ENCODE data around the gene SOSTDC1. TPM values are rescaled to one million over a fixed set of nuclear protein-coding genes. Genes with fewer than 3 reads are reported as not detected.
"Not testable (repeated sequence)": the region's sequence is repeated elsewhere in the genome, so short reads cannot be mapped to it uniquely, and the experiment has no call there.

SOSTDC1 gene
- total RNA-seq, 2 experiments from 2014 or later = not detected

DNA sequence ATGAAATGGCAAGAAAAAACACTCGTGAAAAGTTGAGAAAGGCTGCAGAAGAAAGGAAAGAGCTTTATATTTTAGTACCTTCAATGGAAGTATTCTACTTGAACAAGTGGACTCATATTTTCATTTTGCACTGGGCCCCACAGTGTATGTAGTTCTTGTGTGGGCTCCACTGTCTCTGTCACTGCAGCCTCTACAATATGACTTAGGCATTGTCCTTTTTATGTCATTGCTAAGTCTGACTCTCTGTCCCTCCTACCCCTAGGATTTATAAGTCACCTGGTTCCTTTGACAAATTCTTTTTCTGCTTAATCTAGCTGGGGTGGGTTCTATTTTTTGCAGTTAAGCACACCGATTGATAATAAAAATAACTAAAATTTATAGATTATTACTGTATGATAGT lies 27.7 kb upstream of the SOSTDC1 start:
- no peak for DNase-seq
- H3K4me3 Mint-ChIP-seq = no peak overlapping the region
- no peaks in the 10 kb centered on the region for H3K36me3 Mint-ChIP-seq (ENCODE audit: low read depth)
- CTCF ChIA-PET = interaction anchor here (0.8 kb wide), 1 partner anchor 71 kb away, joined by 4 read pairs; no protein-coding TSS in a partner anchor
- no peak overlapping the region for H3K27ac Mint-ChIP-seq
- H3K9me3 Mint-ChIP-seq = no peaks in the 10 kb centered on the region
- H3K27me3 Mint-ChIP-seq (ENCODE audit: low read depth) = peaks cover 6% of the 10 kb centered on the region
- intact Hi-C loops (cut with micrococcal nuclease) = no loop called here
- no peaks in the 10 kb centered on the region for H3K4me1 Mint-ChIP-seq (ENCODE audit: low read depth)

DNA sequence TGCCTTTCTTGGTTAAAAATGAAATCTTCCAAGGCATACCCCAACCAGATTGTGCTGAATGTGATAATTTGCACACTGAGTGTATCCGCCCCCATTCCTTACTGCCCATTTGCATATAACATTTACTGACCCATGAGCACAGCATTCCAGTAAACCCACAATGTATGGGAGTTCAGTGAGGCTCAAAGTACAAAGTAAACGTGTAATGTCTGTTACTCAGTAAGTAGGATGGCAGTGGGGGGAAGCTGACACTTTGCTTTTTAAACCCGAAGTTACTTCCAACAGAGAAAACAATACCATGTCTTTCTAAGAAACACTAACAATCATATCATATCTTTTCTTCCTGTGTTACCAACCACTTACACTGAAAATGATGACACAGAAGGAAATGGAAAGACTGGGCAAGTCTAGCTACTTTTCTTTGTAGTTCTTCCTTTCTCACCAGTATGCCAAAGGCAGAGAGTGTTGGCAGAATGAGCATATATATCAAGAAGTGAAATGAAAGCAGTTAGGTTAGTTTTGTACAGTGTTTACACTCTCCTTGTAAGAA lies 27.1 kb upstream of the SOSTDC1 start:
- H3K9me3 Mint-ChIP-seq = no peaks in the 10 kb centered on the region
- intact Hi-C loops (cut with micrococcal nuclease) = no loop called here
- H3K27me3 Mint-ChIP-seq (ENCODE audit: low read depth) = peaks cover 6% of the 10 kb centered on the region
- no peak overlapping the region for H3K4me3 Mint-ChIP-seq
- no peak for DNase-seq
- no peak overlapping the region for H3K27ac Mint-ChIP-seq
- no peaks in the 10 kb centered on the region for H3K4me1 Mint-ChIP-seq (ENCODE audit: low read depth)
- no peaks in the 10 kb centered on the region for H3K36me3 Mint-ChIP-seq (ENCODE audit: low read depth)
- CTCF ChIA-PET = no interaction called here

DNA sequence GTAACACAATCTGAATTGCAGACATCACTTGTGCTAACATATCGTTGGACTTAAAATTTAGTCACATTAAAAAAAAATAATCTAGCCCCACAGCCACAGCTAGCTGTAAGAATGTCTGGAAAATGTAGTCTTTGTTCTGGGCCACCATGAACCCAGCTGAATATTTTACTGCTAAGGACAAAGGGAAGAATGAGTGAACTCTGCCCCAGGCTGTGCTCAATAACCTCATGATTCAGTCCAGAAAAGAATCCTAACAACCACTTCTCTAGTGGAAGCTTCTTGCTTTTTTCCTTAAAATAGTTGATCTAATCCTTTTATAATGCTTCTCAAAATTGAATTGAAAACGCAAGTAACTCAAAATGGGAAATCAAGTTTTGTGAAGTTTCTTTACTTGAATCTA lies 25.6 kb upstream of the SOSTDC1 start:
- CTCF ChIA-PET = interaction anchor here (0.6 kb wide), 1 partner anchor 62 kb away, joined by 3 read pairs; no protein-coding TSS in a partner anchor
- Mint-ChIP-seq H3K9me3 (no peaks in the 10 kb centered on the region), H3K27ac (no peak overlapping the region), H3K4me3 (no peak overlapping the region), H3K4me1 (ENCODE audit: low read depth) (no peaks in the 10 kb centered on the region), H3K27me3 (ENCODE audit: low read depth) (peaks cover 4% of the 10 kb centered on the region), H3K36me3 (ENCODE audit: low read depth) (no peaks in the 10 kb centered on the region)
- intact Hi-C loops (cut with micrococcal nuclease) = no loop called here
- no peak for DNase-seq

DNA sequence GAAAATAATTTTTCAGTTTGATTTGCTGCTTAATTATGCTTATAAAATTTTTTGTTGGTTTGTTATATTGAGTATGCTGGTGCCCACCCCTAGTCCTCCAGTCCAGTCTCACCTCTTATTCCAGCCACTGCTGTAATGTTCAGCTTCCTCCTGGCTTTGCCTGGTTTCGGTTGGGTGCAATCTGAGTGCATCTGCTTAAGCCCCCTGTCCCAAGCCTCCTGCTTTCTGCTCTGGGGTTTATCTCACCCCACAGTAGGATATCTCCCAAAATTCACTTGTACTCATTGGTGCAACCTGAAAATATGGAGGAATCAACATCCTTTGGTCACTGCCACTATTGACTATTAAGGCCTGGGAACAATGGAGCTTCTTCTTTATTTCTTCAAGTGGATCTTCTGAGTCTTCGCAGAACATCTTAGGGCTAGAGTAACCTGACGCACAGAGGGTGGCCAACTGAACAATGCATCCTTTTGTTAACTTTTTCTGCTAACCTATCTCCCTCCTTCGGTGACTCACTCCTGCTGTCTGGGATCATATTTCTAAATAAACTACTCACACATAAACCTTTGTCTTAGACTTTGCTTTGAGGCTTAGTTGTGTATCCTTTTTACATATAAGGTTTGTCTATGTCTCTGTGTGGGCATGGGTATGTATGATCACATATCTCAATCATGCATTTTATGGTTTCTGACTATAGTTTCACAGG lies 19.1 kb upstream of the SOSTDC1 start:
- no peak for DNase-seq
- Mint-ChIP-seq H3K27me3 (ENCODE audit: low read depth) (peaks cover 4% of the 10 kb centered on the region), H3K36me3 (ENCODE audit: low read depth) (no peaks in the 10 kb centered on the region), H3K4me1 (ENCODE audit: low read depth) (no peaks in the 10 kb centered on the region), H3K4me3 (no peak overlapping the region), H3K9me3 (no peaks in the 10 kb centered on the region), H3K27ac (no peak overlapping the region)
- intact Hi-C loops (cut with micrococcal nuclease) = no loop called here
- CTCF ChIA-PET = no interaction called here

DNA sequence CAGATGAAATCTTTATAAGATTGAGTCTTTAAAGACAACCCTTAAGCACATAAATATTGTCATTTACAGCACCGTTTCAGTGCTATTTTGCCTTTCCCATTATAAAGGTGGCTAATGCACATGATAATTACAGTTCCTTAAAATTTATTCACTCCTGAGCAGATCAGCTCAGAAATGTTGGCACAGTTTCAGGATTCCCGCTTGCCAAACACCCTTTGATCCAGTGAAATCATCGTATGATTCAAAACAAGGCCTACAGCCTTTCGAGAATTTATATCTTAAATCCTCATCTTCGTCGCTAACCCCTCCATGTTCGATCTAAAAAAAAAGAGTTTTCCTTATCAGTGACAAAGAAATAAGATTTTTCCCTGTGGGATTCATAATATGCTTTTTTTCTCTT lies 14.1 kb upstream of the SOSTDC1 start:
- no peak overlapping the region for H3K4me3 Mint-ChIP-seq
- H3K9me3 Mint-ChIP-seq = no peaks in the 10 kb centered on the region
- no peak for DNase-seq
- no peaks in the 10 kb centered on the region for H3K36me3 Mint-ChIP-seq (ENCODE audit: low read depth)
- H3K27me3 Mint-ChIP-seq (ENCODE audit: low read depth) = peaks cover 6% of the 10 kb centered on the region
- intact Hi-C loops (cut with micrococcal nuclease) = no loop called here
- no peak overlapping the region for H3K27ac Mint-ChIP-seq
- CTCF ChIA-PET = no interaction called here
- H3K4me1 Mint-ChIP-seq (ENCODE audit: low read depth) = no peaks in the 10 kb centered on the region

DNA sequence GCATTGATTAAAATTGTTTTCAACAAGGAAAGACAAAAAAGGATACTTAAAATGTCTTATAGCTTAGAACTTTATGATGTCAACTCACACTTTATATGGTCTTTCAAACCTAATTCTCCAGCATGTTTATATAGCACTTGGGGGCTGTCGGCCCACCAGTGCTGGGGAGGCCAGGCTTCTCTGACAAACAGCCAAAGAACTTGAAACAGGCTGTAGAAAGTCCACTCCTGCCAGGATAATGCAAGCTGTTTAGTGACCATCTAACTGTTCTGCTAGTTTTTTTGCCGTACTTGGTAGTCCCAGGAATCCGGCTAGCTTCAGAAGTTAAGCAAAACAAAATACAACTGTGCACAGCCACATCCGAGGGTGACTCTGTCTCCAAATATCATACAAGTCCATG lies 13.6 kb upstream of the SOSTDC1 start:
- intact Hi-C loops (cut with micrococcal nuclease) = no loop called here
- H3K27ac Mint-ChIP-seq = no peak overlapping the region
- H3K4me3 Mint-ChIP-seq = no peak overlapping the region
- no peaks in the 10 kb centered on the region for H3K4me1 Mint-ChIP-seq (ENCODE audit: low read depth)
- H3K9me3 Mint-ChIP-seq = no peaks in the 10 kb centered on the region
- no peak for DNase-seq
- H3K36me3 Mint-ChIP-seq (ENCODE audit: low read depth) = no peaks in the 10 kb centered on the region
- CTCF ChIA-PET = no interaction called here
- H3K27me3 Mint-ChIP-seq (ENCODE audit: low read depth) = peaks cover 7% of the 10 kb centered on the region

DNA sequence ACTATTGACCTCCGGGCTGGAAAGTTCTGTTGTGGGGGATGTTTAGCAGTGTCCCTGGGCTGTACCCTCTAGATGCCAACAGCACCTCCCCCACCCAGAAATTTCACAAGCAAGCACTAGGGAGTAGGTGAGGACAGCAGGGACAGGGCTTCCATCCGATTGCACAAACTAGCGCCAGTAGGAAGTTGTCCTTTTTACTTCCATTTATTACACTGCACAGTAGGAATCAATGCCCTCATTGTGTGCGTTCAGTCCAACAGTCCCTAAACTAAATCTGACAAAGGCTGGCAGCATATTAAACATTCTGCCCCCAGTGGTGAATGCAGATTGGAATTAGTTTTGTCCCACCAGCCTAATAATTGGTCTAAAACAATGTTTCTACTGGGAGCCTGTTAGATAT lies 6.4 kb upstream of the SOSTDC1 start:
- intact Hi-C loops (cut with micrococcal nuclease) = no loop called here
- no peak overlapping the region for H3K4me3 Mint-ChIP-seq
- peaks cover 10% of the 10 kb centered on the region for H3K27me3 Mint-ChIP-seq (ENCODE audit: low read depth)
- no peaks in the 10 kb centered on the region for H3K36me3 Mint-ChIP-seq (ENCODE audit: low read depth)
- CTCF ChIA-PET = no interaction called here
- DNase-seq = no peak
- H3K27ac Mint-ChIP-seq = no peak overlapping the region
- no peaks in the 10 kb centered on the region for H3K9me3 Mint-ChIP-seq
- H3K4me1 Mint-ChIP-seq (ENCODE audit: low read depth) = no peaks in the 10 kb centered on the region

DNA sequence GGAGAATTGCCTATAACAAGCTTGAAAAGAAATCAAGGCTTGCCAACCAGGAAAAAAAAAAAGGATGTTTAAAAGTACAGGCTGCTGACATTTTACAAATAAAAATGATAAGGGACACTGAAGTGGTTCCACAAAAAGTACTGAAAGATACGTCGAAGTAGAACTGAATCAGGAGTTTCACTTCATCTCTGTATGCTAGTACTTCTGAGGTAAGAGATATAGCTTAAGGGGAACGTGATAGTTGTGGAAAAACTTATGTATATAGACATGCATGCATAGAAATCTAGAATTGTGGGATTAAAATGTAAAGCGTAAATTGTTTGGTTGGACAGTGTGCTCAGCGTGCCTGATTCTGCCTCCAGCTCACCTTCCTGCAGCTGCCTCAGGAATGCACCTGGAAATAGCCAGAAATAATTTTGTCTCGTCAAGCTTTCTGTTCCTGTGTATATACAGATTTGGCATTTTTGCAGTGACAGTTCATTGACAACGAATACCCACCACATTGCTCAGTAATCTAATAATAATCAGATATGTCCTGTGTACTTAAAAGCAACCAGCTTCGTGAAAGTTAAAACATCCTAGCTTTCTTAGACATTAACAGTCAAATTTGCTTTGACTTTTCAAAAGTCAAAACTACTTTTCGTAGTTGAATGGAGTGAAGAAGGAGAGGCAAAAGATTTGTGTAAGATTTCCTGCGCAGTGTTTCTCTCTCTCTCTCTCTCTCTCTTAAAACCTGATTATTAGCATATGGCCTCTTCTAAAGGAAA lies 1.4 kb downstream of the SOSTDC1 start:
- H3K27me3 Mint-ChIP-seq (ENCODE audit: low read depth) = peaks cover 6% of the 10 kb centered on the region
- no peak overlapping the region for H3K4me3 Mint-ChIP-seq
- CTCF ChIA-PET = interaction anchor here (0.5 kb wide), 1 partner anchor 129 kb away, joined by 3 read pairs; no protein-coding TSS in a partner anchor
- intact Hi-C loops (cut with micrococcal nuclease) = no loop called here
- DNase-seq = no peak
- H3K27ac Mint-ChIP-seq = no peak overlapping the region
- H3K36me3 Mint-ChIP-seq (ENCODE audit: low read depth) = no peaks in the 10 kb centered on the region
- H3K9me3 Mint-ChIP-seq = no peaks in the 10 kb centered on the region
- no peaks in the 10 kb centered on the region for H3K4me1 Mint-ChIP-seq (ENCODE audit: low read depth)

DNA sequence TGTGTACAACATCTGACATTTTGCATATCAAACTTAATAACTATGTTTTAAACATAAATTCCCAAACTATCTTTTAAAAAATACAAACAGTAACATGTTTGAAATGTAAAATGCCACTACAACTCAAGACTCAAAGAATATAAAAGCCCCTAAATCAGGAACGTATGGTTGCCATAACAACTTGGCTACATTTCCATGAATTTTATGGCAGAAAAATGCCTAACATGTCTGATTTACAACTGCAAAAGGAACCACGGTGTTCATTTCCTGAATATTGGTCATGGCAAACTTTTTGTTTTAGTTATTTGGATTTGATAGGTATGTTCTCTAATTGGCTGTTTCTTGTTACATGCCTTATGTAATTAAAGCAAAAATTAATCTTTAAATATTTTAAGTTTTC lies 2.0 kb downstream of the SOSTDC1 start:
- no peak overlapping the region for H3K4me3 Mint-ChIP-seq
- peaks cover 6% of the 10 kb centered on the region for H3K27me3 Mint-ChIP-seq (ENCODE audit: low read depth)
- H3K27ac Mint-ChIP-seq = no peak overlapping the region
- H3K9me3 Mint-ChIP-seq = no peaks in the 10 kb centered on the region
- CTCF ChIA-PET = interaction anchor here (1.1 kb wide), 1 partner anchor 31 kb away, joined by 3 read pairs; no protein-coding TSS in a partner anchor
- no peaks in the 10 kb centered on the region for H3K4me1 Mint-ChIP-seq (ENCODE audit: low read depth)
- no peaks in the 10 kb centered on the region for H3K36me3 Mint-ChIP-seq (ENCODE audit: low read depth)
- intact Hi-C loops (cut with micrococcal nuclease) = no loop called here
- no peak for DNase-seq

DNA sequence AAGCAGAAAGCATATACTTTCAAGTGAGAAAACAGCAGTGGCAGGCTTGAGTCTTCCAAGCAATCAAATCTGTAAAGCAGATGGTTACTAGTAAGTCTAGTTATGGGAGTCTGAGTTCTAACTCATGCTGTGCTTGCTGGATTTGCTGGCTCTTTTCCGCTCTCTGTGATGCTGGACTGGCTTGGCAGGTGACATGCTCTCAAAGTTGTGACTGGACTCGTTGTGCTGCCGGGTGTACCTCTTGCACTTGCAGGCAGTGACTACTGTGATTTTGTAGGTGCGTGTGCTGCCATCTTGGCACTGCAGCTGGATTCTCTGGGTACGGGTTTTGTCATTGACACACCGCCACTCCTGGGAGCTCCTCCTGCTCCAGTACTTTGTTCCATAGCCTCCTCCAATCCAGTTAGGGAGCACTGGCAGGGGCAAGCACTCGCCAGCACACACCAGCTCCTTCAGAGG lies 3.1 kb downstream of the SOSTDC1 start:
- no peaks in the 10 kb centered on the region for H3K36me3 Mint-ChIP-seq (ENCODE audit: low read depth)
- no peaks in the 10 kb centered on the region for H3K4me1 Mint-ChIP-seq (ENCODE audit: low read depth)
- H3K4me3 Mint-ChIP-seq = no peak overlapping the region
- intact Hi-C loops (cut with micrococcal nuclease) = no loop called here
- CTCF ChIA-PET = interaction anchor here (1.1 kb wide), 1 partner anchor 30 kb away, joined by 3 read pairs; no protein-coding TSS in a partner anchor
- no peaks in the 10 kb centered on the region for H3K9me3 Mint-ChIP-seq
- no peak for DNase-seq
- H3K27ac Mint-ChIP-seq = no peak overlapping the region
- peaks cover 2% of the 10 kb centered on the region for H3K27me3 Mint-ChIP-seq (ENCODE audit: low read depth)

DNA sequence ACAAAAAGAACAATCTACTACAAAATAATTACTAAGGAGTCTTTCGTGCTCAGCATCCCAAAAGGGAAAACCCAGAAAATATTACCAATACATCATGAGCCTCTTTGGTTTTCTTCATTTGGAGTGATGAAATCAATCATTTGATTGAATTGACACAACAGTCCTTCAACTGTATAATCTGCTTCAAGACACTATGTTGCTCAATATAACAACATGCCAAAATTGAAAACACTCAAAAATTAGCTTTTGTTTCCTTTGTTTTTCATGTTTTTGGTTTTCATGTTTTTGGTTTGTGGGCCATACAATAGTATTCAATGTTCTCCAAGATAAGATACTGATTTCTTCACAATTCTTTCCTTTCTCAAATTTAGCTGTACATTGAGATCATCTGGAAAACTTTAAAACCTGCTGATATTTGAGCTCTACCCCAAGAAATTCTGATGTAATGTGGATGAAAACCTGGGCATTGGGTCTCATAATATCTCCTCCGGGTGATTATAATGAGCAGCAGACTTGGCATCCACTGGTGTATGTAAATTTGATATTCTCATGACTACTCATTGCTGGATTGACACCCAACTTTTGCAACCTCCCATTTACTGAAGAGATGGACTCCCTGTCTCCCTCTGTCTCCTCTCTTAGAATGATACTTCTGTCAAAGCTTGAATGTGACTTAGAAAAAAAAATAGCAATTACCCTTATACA lies 4.6 kb downstream of the SOSTDC1 start:
- Mint-ChIP-seq H3K4me1 (ENCODE audit: low read depth) (no peaks in the 10 kb centered on the region), H3K4me3 (no peak overlapping the region), H3K9me3 (no peaks in the 10 kb centered on the region), H3K27ac (no peak overlapping the region), H3K27me3 (ENCODE audit: low read depth) (peaks cover 2% of the 10 kb centered on the region), H3K36me3 (ENCODE audit: low read depth) (no peaks in the 10 kb centered on the region)
- CTCF ChIA-PET = interaction anchor here (0.6 kb wide), 1 partner anchor 49 kb away, joined by 3 read pairs; no protein-coding TSS in a partner anchor
- intact Hi-C loops (cut with micrococcal nuclease) = no loop called here
- no peak for DNase-seq

DNA sequence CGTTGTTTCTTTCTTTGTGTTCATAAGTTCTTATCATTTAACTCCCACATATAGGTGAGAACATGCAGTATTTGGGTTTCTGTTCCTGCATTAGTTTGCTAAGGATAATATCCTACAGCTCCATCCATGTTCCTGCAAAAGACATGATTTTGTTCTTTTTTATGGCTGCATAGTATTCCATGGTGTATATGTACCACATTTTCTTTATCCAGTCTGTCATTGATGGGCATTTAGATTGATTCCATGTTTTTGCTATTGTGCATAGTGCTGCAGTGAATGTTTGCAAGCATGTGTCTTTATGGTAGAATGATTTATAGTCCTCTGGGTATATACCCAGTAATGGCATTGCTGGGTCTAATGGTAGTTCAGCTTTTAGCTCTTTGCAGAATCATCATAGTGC lies 9.2 kb downstream of the SOSTDC1 start:
- H3K4me1 Mint-ChIP-seq (ENCODE audit: low read depth); H3K27ac Mint-ChIP-seq; H3K36me3 Mint-ChIP-seq (ENCODE audit: low read depth); H3K27me3 Mint-ChIP-seq (ENCODE audit: low read depth); H3K9me3 Mint-ChIP-seq; DNase-seq; CTCF ChIA-PET; intact Hi-C loops (cut with micrococcal nuclease); H3K4me3 Mint-ChIP-seq: not testable (repeated sequence)
